ENCODE measurements around the gene GFPT2.

DNA sequence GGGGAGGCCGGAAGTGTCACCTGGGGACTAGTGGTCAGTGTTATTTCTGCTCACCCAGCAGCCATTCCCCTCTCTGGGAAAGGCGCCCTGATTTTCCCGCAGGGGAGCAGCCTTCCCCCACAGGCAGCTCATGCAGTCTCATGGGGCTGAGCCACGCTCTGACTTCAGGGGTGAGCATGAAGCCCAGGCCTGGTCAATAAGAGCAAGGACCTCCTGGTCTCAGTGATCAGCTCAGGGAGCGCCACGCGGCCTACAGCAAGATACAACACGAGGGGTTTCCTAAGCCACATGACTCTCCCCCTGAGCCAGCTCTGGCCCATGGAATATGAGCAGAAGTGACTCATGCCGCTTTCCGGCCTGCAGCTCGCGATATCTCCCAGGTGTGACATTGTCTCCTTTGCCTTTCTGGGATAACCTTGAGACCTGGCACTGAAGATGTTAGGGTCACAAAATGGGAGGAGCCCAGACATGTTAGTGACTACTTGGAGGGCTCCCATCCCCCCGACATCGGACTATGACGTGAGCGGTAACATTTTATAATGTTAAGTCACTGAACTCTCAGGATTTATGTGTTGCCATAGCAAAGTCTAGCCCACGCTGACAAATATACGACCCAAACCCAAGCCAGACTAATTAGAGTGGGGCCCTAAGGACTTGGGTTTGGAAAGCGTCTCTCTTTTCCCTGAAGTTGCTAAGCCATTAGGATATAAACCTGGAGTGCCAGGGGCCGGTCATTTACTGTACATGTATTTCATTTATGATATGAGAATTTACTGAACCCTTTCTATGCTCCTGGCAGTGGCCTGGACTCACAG, 46.5 kb upstream of the GFPT2 start:
- TF ChIP-seq, protein P1, sequence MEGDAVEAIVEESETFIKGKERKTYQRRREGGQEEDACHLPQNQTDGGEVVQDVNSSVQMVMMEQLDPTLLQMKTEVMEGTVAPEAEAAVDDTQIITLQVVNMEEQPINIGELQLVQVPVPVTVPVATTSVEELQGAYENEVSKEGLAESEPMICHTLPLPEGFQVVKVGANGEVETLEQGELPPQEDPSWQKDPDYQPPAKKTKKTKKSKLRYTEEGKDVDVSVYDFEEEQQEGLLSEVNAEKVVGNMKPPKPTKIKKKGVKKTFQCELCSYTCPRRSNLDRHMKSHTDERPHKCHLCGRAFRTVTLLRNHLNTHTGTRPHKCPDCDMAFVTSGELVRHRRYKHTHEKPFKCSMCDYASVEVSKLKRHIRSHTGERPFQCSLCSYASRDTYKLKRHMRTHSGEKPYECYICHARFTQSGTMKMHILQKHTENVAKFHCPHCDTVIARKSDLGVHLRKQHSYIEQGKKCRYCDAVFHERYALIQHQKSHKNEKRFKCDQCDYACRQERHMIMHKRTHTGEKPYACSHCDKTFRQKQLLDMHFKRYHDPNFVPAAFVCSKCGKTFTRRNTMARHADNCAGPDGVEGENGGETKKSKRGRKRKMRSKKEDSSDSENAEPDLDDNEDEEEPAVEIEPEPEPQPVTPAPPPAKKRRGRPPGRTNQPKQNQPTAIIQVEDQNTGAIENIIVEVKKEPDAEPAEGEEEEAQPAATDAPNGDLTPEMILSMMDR (IDR thresholded peaks at IDR 0.05), result no peak
- no peak for TF ChIP-seq POLR2A (IDR thresholded peaks at IDR 0.05)
- TF ChIP-seq EP300 (IDR thresholded peaks at IDR 0.05), result no peak
